ENCODE measurements around the gene THRAP3. TPM values are rescaled to one million over a fixed set of nuclear protein-coding genes. Genes with fewer than 3 reads are reported as not detected.

Gene THRAP3
- total RNA-seq, 1 experiment from 2014 or later = 55.7 TPM

DNA sequence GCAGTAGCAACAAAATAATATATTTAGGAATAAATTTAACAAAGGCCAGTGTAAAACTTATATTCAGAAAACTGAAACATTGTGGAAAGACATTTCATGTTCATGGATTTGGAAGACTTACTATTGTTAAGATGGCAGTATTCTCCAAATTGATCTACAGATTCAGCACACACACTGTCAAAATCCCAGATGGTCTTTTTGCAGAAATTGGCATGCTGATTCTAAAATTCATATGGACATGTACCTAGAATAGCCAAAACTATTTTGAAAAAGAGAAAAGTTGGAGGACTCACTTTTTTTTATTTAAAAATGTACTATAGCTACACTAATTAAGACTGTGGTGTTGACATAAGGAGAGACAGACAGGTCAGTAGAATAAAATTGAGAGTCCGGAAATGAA lies 50.0 kb downstream of the THRAP3 start:
- no peak for ATAC-seq
- Histone ChIP-seq H3K27ac (ENCODE audit: low read length) (no peak overlapping the region), H4K20me1 (ENCODE audit: low read length) (no peaks in the 10 kb centered on the region), H3K4me1 (ENCODE audit: insufficient read depth, low read length) (no peaks in the 10 kb centered on the region), H3K9ac (ENCODE audit: low read length) (no peak overlapping the region), H3K79me2 (ENCODE audit: low read length) (peaks cover 54% of the 10 kb centered on the region), H3K36me3 (ENCODE audit: low read depth, low read length) (peaks cover 33% of the 10 kb centered on the region; the same call in 1 of the 2 replicates), H3F3A (ENCODE audit: low read length, unreplicated experiment) (no peaks in the 10 kb centered on the region), H3K4me3 (ENCODE audit: low read length) (no peak overlapping the region), H3K9me2 (replicated peaks; ENCODE audit: low read length) (no peaks in the 10 kb centered on the region), H2AFZ (ENCODE audit: low read length) (no peak overlapping the region), H3K27me3 (ENCODE audit: low read length) (no peaks in the 10 kb centered on the region), H3K4me2 (ENCODE audit: low read length) (no peak overlapping the region), H3K9me3 (ENCODE audit: low read length) (no peaks in the 10 kb centered on the region)
- no peak for DNase-seq
- POLR2A ChIA-PET (ENCODE audit: unreplicated experiment) = interaction anchor here (0.5 kb wide), 1 partner anchor 20 kb away, joined by 19 read pairs; no protein-coding TSS in a partner anchor
- intact Hi-C loops (cut with micrococcal nuclease) = no loop called here
- CTCF ChIA-PET = no interaction called here
- BruUV-seq (replicated peaks) = no TSS peak
- TF ChIP-seq EZH2phosphoT487 (IDR thresholded peaks at IDR 0.05; ENCODE audit: borderline replicate concordance, low read length) = no peak
- TF ChIP-seq EZH2 (IDR thresholded peaks at IDR 0.05; ENCODE audit: low read length, unreplicated experiment) = no peak
- TF ChIP-seq, protein P1, sequence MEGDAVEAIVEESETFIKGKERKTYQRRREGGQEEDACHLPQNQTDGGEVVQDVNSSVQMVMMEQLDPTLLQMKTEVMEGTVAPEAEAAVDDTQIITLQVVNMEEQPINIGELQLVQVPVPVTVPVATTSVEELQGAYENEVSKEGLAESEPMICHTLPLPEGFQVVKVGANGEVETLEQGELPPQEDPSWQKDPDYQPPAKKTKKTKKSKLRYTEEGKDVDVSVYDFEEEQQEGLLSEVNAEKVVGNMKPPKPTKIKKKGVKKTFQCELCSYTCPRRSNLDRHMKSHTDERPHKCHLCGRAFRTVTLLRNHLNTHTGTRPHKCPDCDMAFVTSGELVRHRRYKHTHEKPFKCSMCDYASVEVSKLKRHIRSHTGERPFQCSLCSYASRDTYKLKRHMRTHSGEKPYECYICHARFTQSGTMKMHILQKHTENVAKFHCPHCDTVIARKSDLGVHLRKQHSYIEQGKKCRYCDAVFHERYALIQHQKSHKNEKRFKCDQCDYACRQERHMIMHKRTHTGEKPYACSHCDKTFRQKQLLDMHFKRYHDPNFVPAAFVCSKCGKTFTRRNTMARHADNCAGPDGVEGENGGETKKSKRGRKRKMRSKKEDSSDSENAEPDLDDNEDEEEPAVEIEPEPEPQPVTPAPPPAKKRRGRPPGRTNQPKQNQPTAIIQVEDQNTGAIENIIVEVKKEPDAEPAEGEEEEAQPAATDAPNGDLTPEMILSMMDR (conservative IDR thresholded peaks at IDR 0.05; ENCODE audit: low read depth, low read length) = no peak

DNA sequence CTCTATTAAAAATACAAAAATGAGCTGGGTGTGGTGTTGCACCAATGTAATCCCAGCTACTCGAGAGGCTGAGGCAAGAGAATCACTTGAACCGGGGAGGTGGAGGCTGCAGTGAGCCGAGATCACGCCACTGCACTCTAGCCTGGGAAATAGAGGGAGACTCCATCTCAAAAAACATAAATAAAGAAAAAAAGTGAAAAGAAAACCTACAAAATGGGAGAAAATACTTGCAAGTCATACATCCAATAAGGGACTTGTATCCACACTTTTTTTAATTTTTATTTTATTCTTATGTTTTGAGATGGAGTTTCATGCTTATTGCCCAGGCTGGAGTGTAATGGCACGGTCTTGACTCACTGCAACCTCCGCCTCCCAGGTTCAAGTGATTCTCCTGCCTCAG lies 52.4 kb downstream of the THRAP3 start:
- Histone ChIP-seq H3K36me3 (ENCODE audit: low read depth, low read length) (peaks cover 20% of the 10 kb centered on the region; the same call in 1 of the 2 replicates), H2AFZ (ENCODE audit: low read length) (no peak overlapping the region), H4K20me1 (ENCODE audit: low read length) (no peaks in the 10 kb centered on the region), H3F3A (ENCODE audit: low read length, unreplicated experiment) (no peaks in the 10 kb centered on the region), H3K27me3 (ENCODE audit: low read length) (no peaks in the 10 kb centered on the region), H3K4me1 (ENCODE audit: insufficient read depth, low read length) (no peaks in the 10 kb centered on the region), H3K4me2 (ENCODE audit: low read length) (no peak overlapping the region), H3K9ac (ENCODE audit: low read length) (no peak overlapping the region), H3K79me2 (ENCODE audit: low read length) (peaks cover 56% of the 10 kb centered on the region), H3K27ac (ENCODE audit: low read length) (no peak overlapping the region), H3K9me2 (replicated peaks; ENCODE audit: low read length) (no peaks in the 10 kb centered on the region), H3K9me3 (ENCODE audit: low read length) (no peaks in the 10 kb centered on the region), H3K4me3 (ENCODE audit: low read length) (no peak overlapping the region)
- TF ChIP-seq EZH2phosphoT487 (IDR thresholded peaks at IDR 0.05; ENCODE audit: borderline replicate concordance, low read length) = no peak
- TF ChIP-seq, protein P1 (conservative IDR thresholded peaks at IDR 0.05; ENCODE audit: low read depth, low read length) = no peak
- no peak for TF ChIP-seq EZH2 (IDR thresholded peaks at IDR 0.05; ENCODE audit: low read length, unreplicated experiment)
- ChIA-PET POLR2A (ENCODE audit: unreplicated experiment) (no interaction called here), CTCF (interaction anchor here (0.6 kb wide), 2 partner anchors 23 to 50 kb away, joined by 3 read pairs; no protein-coding TSS in a partner anchor)
- ATAC-seq (no peak), DNase-seq (no peak)
- intact Hi-C loops (cut with micrococcal nuclease) = no loop called here
- no TSS peak for BruUV-seq (replicated peaks)

DNA sequence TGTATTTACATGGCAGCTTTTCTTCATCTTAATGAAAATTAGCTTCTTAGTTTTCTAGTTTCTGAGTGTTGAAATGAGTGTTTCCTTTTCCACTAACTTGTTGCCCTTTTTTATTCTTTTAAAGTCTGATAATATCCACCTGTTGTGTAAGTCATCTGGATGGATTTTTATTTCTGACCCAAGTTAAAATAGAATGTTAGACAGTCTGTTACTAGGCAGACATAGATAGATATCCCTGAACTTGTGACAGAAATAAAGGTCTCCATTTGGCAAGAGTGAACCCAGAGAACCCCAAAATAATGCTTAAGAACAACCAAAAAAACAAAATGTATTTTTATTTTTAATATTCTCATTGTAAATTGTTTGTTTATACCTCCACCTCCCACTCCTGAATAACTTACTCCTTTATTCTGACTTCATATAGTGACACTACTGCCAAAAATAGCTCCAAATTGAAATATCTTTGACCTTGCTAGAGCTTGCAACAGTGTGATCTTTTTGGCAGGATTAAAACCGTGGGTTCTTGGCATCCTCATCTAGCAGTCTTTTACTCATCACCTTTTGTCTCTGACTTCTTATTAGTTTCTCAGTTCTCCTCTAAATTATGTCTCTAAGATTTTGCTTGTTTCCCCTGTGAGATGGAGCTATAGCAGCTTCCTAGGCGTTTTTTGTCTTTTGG lies 55.0 kb downstream of the THRAP3 start:
- POLR2A ChIA-PET (ENCODE audit: unreplicated experiment) = no interaction called here
- Histone ChIP-seq H3K4me2 (ENCODE audit: low read length) (no peak overlapping the region), H3K4me3 (ENCODE audit: low read length) (no peak overlapping the region), H3K9ac (ENCODE audit: low read length) (no peak overlapping the region), H3K36me3 (ENCODE audit: low read depth, low read length) (peaks cover 15% of the 10 kb centered on the region), H2AFZ (ENCODE audit: low read length) (no peak overlapping the region), H3K27ac (ENCODE audit: low read length) (no peak overlapping the region), H3K9me2 (replicated peaks; ENCODE audit: low read length) (no peaks in the 10 kb centered on the region), H3K9me3 (ENCODE audit: low read length) (no peaks in the 10 kb centered on the region), H3F3A (ENCODE audit: low read length, unreplicated experiment) (no peaks in the 10 kb centered on the region), H4K20me1 (ENCODE audit: low read length) (no peaks in the 10 kb centered on the region), H3K27me3 (ENCODE audit: low read length) (no peaks in the 10 kb centered on the region), H3K79me2 (ENCODE audit: low read length) (peaks cover 35% of the 10 kb centered on the region), H3K4me1 (ENCODE audit: insufficient read depth, low read length) (no peaks in the 10 kb centered on the region)
- BruUV-seq (replicated peaks) = no TSS peak
- TF ChIP-seq EZH2phosphoT487 (IDR thresholded peaks at IDR 0.05; ENCODE audit: borderline replicate concordance, low read length) = no peak
- no peak for TF ChIP-seq EZH2 (IDR thresholded peaks at IDR 0.05; ENCODE audit: low read length, unreplicated experiment)
- TF ChIP-seq, protein P1 (conservative IDR thresholded peaks at IDR 0.05; ENCODE audit: low read depth, low read length) = no peak
- intact Hi-C loops (cut with micrococcal nuclease) = no loop called here
- ATAC-seq (no peak), DNase-seq (no peak)
- CTCF ChIA-PET = interaction anchor here (0.6 kb wide), 1 partner anchor 45 kb away, joined by 4 read pairs; no protein-coding TSS in a partner anchor

All from PC-3 (cell line).